NCI-H2196 treated with DMSO at 0.1 percent for 48 hours (cell line): ENCODE results near the gene CBFA2T3.

Source experiments
- DNase-seq: peaks from one replicate; lab custom pipeline; 2025; ENCODE audit not compliant: unreplicated experiment; lab: John Stamatoyannopoulos, UW

CBFA2T3 gene

DNA sequence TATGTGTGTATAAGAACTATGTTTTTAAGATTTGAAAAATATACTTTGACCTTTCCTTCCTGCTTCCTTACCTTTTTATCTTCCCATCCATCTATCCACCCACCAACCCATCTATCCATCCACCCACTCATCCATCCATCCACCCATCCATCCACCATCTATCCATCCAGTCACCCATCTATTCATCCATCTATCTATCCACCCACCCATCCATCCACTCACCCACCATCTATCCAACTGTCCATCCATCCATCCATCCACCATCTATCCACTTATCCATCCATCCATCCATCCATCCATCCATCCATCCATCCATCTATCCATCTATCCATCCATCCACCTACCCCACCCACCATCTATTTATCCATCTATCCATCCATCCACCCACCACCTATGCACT lies 12.4 kb downstream of the CBFA2T3 start:
- DNase-seq = no peak

DNA sequence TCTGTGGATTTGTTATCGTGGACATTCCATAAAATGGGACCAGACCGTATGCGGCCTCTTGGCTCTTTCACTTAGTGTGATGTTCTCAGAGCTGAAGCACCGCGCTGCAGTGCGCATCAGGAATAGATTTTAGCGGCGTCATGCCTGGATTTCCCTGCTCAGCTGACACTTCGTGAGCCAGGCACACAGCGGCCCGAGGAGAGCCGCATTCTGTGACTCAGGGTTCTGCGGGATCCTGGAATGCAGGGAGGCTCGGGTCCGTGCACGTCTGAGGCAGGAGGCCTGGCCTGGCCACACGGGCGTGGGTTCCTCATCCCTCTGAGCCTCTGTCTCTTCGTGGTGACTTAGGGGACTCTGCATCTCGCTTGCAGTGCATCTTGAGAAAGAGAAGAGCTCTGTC lies 13.4 kb downstream of the CBFA2T3 start:
- no peak for DNase-seq

GRCh38 chr16:88962478-88963152 lies 14.4 kb downstream of the CBFA2T3 start:
- DNase-seq = no peak

GRCh38 chr16:88961011-88961410 lies 16.0 kb downstream of the CBFA2T3 start:
- no peak for DNase-seq

GRCh38 chr16:88960516-88960915 lies 16.5 kb downstream of the CBFA2T3 start:
- no peak for DNase-seq

GRCh38 chr16:88959022-88959421 lies 18.0 kb downstream of the CBFA2T3 start:
- no peak for DNase-seq

GRCh38 chr16:88957887-88958577 lies 19.0 kb downstream of the CBFA2T3 start:
- DNase-seq = no peak

DNA sequence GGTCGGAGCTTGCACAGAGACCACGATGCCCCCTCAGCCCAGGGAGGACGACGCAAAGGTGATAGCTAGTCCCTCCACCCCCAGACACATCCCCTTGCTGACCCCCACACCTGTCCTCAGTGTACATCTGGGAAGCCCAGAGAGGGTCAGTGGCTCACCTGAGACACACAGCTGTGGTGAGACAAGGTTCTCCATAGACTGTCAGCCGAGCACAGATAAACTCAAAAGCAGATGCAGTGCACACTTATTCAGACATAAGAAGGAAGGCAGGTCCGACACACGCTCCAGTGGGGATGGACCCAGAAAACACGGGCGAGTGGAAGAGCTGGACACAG lies 19.6 kb downstream of the CBFA2T3 start:
- no peak for DNase-seq

DNA sequence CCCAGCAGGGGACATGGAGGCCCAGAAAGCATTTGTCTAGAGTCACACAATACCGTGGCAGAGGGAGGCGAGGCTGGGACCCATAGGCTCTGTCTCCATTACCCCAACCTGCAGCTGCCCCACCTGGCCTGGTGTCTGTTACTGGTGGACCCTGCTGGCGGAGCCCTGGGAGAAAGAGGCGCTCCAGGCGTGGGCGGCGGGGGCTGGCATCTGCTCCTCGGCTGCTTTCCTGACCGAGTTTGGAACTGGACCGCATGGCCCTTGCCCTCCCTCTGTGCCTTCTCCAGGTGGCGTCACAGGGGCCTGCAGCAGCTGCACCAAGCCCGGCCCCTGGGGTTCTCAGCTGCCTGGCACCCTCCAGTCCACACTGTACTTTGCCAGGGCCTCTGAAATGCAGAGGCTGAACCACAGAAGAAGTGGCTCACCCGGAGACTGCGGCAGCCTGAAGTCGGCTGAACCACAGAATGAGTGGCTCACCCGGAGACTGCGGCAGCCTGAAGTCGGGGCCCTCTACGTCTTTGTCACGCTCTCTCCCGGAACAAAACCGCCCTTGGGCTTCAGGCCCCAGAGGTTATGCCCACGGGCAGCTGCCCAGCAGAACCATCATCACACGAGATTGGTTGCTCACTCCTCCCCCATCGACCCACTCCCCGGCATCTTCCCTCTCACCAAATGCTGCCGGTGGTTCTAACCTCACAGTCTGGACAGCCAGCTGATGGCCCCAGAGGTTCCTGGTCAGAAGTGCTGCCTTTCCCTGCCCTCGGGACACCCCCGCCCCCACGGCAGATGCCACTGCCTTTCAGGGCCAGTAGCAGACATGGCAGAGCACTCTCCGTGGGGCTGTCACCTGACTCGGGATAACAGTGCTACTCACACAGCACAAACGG lies 20.2 kb downstream of the CBFA2T3 start:
- no peak for DNase-seq

DNA sequence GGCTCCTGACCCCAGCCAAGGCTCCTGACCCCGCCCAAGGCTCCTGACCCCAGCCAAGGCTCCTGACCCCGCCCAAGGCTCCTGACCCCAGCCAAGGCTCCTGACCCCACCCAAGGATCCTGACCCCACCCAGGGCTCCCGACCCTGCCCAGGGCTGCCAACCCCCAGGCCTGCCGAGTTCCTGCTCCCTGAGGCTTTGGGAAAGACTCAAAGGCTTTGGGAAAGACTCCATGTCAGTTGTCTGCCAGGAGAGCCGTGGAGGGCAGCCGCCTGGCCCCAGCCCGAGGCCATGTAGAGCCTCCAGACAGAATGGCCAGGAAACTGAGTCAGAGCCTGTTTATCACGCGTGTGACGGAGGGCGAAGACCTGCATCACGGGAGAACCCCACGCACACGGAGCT lies 21.1 kb downstream of the CBFA2T3 start:
- no peak for DNase-seq

DNA sequence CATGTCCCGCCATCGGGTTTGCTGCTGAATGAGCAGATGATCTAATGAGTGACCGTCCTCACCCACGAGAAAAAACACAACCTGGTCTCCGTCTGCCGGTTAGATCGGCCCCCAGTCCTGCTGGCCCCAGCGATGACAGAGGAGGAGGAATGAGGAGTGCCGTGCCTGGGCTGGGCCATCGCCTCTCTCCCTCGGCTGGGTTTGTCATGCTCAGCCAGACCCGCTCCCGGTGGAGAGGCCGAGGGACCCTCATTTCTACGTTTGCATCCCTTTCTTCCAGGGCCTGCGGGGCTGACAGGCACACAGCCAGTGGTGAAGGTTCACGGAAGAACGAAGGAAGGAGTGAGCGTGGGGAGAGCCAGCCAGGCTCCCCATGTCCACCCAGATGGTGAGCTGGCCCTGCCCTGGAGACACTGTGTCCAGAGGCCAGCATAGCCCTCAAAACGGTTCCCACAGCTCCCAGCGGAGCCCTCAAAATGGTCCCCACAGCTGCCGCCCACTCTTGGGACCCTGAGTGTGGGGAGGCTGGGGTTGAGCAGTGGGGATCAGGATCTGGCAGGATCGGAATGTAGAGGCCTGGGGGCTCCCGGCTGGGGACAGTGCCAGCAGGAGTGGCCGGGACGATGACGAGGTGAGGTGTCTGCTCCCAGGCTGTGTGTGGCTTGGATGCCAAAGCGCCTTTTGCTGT lies 23.9 kb downstream of the CBFA2T3 start:
- no peak for DNase-seq

GRCh38 chr16:88951989-88952388 lies 25.0 kb downstream of the CBFA2T3 start:
- no peak for DNase-seq

GRCh38 chr16:88951501-88951900 lies 25.5 kb downstream of the CBFA2T3 start:
- no peak for DNase-seq

- DNase-seq = no peak
Observed at GRCh38 chr16:88948781-88949490, 28.1 kb downstream of the CBFA2T3 start.

DNA sequence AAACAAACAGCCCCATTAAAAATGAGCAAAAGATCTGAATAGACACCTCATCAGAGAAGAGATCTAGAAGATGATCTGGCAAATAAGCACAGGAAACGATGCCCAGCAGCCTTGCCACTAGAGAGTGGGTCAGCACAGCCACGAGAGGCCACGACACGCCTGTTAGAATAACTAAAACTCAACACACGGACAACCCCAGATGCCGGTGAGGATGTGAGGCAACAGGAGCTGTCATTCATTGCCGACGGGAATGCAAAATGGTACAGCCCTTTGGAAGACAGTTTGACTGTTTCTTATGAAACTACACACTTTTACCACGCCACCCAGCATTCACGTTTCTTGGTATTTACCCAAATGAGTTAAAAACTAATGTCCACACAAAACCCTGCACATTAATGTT lies 31.5 kb downstream of the CBFA2T3 start:
- DNase-seq = no peak

GRCh38 chr16:88943741-88944140 lies 33.3 kb downstream of the CBFA2T3 start:
- no peak for DNase-seq

DNA sequence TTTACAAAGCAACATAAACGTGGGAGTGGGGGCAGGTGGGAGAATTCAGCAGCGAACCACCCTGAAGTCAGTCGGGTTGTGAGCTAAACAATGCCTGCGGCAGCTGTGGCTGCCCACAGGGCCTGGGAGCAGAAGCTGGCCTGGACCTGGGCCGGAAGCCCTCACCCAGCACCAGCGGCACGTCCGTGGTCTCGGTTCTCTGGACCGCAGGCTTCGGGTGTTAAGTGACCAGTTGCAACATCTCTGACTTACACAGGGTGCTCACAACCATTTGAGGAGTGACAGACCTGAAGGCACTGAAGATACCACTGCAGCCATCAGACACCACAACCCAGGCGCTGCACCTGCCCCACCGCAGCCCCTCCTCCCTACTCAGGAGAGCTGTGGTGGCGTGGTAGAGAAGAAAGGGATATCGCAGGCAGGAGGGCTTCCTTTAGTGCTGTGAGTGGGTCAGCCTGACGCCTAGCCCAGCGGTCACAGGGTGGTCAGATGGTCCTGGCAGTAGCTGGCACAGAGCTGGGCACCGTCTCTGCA lies 33.8 kb downstream of the CBFA2T3 start:
- DNase-seq = no peak

DNA sequence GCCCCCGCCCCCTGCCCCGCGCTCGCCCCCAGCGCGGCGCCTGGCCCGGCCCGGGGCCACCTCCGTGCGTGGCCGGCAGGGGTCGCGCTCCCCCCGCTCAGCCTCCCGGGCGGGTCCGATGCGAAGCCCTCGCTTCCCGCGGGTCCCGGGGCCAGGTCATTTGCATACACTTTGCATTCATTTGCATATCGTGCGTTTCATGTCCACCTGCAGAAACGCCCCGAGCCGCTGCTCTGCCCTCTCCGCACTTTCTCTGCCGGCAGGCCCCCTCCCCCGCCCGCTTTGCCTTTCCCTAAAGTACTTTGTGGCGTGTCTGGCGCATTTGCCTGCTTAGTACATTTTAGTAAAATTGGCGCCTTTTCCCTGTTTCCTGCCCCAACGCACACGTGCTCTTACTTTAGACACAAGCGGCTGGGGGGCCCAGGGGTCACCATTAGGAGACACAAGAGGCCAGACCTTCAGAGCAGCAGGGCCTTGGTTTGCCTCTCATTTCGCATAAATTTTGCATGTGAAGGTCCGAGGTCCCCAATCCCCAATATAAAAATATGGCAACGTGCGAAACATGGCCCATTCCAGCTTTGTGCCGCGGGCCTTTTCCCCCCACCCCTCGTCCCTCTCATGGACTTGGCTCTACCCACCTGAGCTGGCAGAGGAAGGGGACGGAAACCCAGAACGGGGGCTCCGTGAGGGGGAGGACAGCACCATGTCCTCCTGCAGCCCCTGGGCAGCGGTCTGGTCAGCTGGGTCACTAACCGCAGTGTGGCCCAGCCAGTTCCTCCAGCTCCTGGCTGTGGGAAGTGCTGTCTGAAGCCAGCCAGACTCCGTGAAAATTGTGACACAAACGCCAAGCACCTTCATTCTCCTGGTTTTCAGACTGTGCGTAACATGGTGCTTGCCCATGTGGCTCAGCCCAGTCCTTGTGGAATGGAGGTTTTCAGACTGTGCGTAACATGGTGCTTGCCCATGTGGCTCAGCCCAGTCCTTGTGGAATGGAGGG lies 34.8 kb downstream of the CBFA2T3 start:
- DNase-seq = peak; percentile 4
